DOHH2 (cell line): ENCODE results near the gene MED27.

Source experiments
- EZH2phosphoT487 ChIP-seq: fragments of 200-600 bp; sonication (generic); IDR thresholded peaks from 2 replicates; pipeline ENCODE4 v1.6.1; 2017; ENCODE audit warnings: borderline replicate concordance, mild to moderate bottlenecking, antibody characterized with exemption, low read length, moderate library complexity, mixed read lengths
- TF ChIP-seq, protein P1 (sequence below): fragments of 200-600 bp; sonication (generic); IDR thresholded peaks from one replicate; pipeline ENCODE4 v1.5.1; 2014; ENCODE audit warnings: antibody characterized with exemption, mild to moderate bottlenecking, low read depth, low read length; ENCODE audit not compliant: poor library complexity, severe bottlenecking

DNA sequence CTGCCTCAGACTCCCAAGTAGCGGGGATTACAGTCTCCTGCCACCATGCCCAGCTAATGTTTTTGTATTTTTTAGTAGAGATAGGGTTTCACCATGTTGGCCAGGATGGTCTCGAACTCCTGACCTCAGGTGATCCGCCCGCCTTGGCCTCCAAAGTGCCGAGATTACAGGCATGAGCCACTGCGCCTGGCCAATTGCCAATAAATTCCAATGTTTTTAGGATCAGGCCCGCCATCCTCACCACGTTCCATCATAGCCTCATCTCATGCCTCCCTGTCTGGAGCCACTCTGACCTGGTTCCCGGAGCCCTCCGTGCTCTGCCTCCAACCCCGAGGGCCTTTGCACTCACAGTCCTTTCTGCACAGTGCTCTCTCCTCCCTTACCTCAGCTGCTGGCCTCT, 268.3 kb downstream of the MED27 start:
- TF ChIP-seq, protein P1, sequence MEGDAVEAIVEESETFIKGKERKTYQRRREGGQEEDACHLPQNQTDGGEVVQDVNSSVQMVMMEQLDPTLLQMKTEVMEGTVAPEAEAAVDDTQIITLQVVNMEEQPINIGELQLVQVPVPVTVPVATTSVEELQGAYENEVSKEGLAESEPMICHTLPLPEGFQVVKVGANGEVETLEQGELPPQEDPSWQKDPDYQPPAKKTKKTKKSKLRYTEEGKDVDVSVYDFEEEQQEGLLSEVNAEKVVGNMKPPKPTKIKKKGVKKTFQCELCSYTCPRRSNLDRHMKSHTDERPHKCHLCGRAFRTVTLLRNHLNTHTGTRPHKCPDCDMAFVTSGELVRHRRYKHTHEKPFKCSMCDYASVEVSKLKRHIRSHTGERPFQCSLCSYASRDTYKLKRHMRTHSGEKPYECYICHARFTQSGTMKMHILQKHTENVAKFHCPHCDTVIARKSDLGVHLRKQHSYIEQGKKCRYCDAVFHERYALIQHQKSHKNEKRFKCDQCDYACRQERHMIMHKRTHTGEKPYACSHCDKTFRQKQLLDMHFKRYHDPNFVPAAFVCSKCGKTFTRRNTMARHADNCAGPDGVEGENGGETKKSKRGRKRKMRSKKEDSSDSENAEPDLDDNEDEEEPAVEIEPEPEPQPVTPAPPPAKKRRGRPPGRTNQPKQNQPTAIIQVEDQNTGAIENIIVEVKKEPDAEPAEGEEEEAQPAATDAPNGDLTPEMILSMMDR: no peak
- no peak for TF ChIP-seq EZH2phosphoT487
